ENCODE results near the gene TRAPPC2. TPM values are rescaled to one million over a fixed set of nuclear protein-coding genes. Genes with fewer than 3 reads are reported as not detected.
"Not testable (repeated sequence)": the region's sequence is repeated elsewhere in the genome, so short reads cannot be mapped to it uniquely, and the experiment has no call there.

Gene TRAPPC2
- polyA plus RNA-seq, 10 donors, result 8.4 to 15.0 (median 12.9) TPM

DNA sequence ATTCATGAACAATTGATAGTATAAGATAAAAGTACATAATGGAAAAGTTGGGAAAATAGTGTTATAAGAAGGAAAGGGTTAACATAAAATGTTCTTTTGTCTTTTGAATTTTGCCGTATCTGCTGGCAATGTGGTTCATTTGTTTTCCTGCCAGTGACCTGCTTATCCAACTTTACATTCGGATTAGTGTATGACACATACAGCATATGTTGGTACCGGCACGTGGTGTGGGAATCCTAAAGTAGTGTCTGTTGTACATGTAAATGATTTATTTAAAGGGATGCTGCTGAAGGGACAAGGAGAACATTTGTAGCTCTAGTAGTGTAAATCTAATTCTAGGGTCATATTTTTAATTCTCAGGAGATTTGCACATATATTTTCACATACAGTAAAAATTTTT lies 34.0 kb downstream of the TRAPPC2 start:
- no peak for DNase-seq

DNA sequence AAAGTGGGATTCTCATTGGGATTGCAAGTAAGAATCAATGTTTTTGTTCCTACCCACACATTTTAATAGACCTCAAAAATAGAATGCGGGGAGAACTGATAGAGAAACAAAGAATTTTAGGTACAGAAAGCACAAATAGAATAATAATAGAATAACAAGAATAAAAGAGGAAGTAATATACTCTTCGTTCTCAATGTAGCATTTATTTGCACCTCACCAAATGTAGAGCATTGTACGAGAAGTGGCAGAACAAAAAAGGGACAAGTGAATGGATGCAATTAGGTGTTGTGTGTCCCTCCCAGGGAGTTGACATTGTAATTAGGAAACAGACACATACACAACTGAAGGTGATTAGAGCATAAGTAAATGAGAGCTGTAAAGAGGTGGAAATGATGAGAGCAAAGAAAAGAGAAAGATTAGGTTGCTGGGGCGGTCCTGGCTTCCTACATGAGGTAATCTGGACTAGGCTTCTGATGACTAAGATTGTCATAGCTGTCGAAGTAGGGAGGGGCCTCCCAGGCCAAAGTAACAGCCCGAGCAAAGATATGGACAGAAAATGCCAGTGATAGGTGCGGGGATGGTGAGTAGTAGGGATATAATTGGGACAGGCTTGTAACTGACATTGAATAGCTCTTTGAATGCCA lies 35.1 kb downstream of the TRAPPC2 start:
- no peak for DNase-seq

DNA sequence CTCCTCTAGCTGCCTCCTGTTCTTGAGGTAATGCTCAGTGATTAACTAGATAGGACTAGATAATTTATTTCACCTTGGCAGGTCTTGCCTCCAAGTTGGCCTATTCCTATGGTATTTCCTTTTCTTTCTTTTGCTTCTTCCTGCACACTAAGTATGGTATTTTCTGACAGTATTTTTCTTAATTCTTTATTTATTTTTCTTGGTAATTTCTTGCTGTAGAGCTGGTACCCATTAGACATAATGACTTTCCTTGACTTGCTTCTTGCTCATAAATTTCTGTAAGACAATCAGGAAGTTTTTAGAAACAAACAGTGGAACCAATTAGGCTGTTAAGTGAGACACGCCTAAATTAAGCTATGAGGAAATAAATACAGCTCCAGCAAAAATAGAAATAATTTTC lies 36.0 kb downstream of the TRAPPC2 start:
- DNase-seq, result no peak

DNA sequence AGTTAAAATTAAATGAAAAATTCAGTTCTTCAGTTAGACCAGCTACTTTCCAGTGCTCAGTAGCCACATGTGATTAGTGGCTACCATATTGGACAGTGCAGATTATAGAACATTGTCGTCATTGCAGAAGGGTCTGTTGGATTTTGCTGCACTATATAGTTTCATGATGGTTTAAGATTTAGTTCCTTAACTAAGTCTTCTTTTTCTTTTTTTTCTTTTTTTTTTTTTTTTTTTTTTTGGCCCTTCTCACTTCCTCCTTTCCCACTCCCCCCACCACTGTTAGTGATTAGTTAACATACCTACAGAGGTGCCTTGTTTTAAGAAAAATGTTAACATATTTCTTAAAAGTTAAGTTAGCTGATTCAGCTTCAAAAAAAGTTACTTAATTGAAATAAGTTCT lies 36.4 kb downstream of the TRAPPC2 start:
- no peak for DNase-seq

DNA sequence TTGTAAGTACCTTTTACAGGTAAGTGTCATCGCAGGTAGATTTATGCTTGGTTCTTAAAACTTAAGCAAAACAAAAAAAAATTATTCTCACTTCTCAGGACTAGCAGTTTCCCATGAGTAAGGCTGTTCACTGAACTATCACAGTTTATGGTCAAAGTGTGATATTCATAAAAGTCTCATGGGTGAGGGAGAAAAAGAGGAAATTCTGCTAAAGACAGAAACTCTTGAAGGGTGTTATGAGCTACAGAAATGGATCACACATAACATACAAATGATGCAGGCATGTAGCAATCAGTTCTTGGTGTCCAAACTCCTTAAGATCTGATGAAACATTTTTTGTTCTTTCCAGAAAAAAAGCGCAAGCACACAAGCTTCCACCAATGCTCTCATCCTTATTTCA lies 37.0 kb downstream of the TRAPPC2 start:
- no peak for DNase-seq

DNA sequence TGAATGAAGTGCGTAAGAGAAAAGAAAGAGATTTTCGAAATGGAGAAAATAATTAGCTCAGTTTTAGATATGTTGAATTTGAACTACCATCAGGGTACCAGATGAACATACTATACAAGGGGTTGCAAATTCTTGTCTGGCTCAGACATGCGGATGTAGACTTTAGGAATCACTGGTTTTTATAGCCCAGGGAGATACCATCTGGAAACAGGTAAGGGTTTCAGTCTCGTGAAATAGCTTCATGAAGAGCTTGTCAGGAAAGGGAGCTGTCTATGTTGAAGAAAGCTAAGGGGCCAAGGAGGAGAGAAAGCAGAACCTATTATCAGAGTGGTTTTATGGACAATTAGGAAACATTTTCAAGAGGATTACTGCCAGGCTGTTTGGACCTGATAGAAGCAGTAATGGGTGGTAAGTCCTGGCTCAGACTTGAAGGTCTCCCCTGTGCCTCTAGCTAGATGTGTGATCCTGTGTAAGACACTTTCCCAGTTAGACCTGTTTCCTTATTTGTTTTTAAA lies 38.8 kb downstream of the TRAPPC2 start:
- DNase-seq, result no peak

DNA sequence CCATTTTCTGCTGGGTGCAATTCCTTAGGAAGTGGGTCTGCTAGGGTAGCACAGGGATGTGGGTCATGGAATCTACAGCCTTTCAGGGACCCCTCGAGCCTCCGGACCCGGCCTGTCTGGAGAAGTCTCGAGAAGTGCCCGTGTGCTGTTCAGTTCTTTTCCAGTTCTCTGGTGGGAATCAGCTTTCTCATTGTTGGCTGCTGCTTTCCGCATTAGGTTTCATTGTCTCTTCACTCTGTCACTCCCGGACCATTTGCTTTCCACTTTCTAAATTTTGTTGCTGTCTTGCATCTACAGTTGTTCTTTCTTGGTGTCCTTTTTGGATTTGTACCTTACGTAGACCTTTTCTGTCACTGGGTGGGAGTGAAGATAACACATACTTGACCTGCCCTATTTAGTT lies 39.4 kb downstream of the TRAPPC2 start:
- DNase-seq, result no peak

DNA sequence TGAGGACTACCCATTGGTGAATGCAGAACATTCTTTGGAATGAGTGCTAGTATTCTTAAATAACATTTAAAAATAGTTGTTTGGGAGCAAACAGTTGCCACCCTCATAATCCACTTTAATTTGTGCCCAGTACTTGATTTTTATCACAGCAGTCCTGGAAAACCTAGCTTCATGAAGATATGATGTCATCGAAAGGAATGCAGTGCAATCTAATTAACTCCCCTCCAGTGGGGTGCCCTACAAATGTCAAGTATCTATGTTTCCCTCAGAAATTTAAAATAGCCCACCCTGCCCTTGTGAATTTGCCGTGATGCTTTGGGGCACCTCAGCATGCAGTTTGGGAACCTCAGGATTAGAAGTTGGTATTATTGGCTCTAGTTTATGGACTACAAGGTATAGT lies 40.1 kb downstream of the TRAPPC2 start:
- no peak for DNase-seq

DNA sequence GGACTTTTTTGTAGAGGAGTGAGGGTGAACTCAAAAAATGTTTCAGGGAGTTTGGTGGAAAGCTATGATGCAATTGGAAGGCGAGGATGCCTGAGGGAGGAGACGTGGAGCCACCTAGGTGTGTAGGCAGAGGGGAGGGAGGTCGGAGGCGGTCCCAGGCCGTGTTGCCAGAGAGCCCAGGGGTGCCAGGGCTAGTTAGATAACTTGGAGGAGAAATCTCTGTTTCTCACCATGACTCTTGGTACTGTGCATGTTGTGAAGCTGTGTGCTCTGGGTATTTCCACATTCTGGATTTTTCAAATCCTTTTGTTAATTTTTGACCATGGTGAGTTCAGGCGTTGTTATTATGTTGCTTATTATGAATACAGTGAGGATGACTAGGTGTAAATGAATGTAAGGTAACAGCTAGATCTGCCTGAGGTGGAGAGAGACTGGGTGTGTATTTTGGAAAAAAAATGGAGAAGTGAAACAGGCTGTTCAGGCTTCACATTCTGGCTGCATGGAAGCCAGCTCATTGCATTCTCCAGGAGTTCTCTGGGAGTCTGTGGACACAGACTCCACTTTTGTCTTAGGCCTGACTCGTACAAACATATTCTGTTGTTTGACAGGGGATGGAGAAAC lies 41.0 kb downstream of the TRAPPC2 start:
- DNase-seq, result no peak

DNA sequence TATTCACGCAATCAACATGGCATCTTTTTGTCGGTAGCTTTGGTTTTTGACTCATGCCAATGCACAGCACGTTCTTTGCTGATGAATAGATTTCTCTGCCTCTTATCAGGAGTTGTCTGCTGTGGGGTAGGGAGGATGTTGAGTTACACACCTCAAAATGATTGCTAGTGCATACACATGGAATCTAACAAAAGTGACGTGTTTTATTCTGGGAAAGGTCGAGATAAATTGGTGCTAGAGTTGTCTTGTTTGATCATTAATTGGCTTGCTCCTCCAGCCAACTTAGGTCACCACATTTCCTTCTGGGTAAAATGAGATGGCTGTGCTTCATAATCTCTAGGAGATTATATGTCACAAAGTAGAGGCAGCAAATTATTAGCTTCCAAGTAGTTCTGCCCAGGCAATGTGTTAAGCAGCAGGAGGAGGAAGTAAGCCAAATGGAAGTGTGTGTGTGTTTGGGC lies 41.6 kb downstream of the TRAPPC2 start:
- DNase-seq, result no peak

DNA sequence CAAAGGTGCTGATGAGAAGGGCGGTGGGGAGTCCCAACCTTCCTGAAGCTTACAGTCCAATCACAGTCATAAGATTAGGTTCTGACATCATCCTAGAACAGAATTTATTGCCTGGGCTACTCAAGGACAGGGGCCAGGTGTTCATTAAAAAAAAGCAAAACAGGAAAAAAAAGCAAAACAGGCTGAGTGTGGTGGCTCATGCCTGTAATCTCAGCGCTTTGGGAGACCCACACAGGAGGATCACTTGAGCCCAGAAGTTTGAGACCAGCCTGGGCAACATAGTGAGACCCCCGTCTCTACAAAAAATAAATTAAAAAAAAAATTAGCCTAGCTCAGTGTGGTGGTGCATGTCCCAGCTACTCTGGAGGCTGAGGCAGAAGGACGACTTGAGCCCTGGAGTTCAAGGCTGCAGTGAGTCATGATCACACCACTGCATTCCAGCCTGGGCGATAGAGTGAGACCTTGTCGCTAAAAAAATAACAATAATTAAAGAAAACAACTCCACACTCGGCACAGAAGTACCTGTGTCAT lies 42.5 kb downstream of the TRAPPC2 start:
- no peak for DNase-seq

DNA sequence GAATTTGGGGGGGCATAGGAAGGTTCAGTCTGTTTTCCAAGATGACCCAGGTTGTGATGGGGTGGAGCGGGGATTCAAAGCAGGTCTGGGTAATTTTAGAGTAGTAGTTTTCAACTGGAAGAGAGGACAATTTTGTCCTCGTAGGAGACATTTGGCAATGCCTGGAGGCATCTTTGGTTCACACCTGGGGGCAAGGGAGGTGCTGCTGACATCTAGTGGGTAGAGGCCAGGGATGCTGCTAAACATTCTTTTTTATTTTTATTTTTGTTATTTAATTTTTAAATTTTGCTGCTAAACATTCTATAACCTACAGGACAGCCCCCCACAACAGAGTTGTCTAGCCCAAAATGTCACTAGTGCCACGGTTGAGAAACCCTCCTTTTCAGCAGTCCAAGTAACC lies 43.6 kb downstream of the TRAPPC2 start:
- no peak for DNase-seq

DNA sequence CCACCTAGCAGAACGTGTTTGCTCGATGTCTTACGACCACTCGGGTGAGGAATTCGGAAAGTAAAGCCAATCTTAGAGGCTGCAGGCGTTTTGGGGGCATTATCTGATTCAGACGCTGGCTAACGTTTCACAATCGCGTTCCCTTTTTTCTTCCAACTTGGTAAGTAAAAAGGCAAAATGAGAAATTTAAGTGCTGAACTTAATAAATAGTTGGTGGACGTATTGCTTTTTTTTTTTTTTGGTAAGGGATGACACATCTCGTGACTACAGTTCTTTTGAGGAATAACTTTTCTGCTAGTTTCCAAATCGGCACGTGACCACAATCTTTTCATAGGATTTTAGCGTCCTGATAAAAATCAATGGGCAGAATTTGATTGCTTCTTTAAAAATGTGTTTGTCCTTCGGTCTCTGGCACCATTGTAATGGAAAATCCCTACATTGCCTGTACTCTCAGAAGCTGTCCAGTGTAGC lies 44.6 kb downstream of the TRAPPC2 start:
- DNase-seq, result peak in 2 of 3 donors; percentile 24 to 49

DNA sequence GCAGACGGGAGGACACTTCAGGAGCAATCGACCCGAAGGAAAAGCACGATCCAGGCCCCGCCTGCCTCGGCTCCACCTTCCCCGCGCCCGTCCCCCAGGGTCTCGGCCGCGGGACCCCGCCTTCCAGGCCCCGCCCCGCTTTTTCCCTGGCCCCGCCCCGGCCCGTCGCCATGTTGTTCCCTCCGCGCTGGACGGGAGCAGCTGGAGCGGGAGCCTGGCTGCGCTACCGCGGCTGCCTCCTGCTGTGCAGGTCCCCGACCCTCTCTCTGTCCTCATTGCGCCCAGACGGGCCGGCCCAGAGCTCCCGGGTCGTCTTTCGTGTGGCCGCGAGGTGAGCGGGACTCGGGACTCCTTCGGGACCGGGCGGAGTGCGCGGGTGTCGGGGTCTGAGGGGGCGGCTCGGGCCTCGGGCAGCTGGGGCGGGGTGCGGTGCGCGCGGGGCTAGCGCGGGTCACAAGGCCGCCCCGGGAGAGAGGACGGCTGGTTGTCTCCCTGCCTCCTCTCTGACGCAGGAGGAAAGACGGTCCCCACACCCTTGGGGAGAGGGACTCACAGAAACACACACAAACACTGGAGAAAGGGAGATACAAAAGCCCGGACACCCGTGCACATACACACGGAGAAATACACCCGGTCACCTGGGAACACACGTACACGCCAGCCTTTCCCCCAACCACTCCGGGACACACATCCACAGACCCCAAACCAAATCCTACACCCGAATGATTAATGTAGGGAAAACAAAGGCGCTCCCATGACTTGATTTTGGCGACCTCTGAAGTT lies 45.3 kb downstream of the TRAPPC2 start, which contains the start of gene RAB9A:
TSS of gene RAB9A (plus strand) at position 171 of the 783 bp plus-strand sequence. CDS start 19,619 bp downstream, outside the sequence.
- peak; percentile 73 to 93 (median 84) for DNase-seq

DNA sequence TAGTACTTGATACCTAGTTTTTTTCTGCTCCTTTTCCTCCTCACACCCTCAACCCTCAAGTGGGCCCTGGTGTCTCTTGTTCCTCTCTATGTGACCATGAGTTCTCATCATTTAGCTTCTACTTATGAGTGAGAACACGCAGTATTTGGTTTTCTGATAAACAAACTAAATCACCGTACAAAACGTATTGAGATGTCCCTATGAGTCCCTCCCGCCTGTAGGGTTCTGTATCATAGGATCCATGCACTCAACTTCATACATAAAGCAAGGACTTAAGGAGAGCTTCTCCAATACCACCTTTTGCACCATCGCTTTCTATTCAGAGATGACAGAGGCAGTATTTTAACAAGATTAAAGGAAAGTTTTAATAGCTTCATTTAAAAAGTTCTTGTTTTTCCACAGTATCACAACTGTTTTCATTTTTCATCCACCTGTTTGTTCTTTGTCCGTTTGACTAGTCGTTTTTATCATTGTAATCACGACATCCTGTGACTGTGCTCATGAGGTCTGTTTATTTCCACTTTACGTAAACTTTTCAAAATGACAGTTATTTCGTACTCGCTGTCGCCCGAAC lies 45.9 kb downstream of the TRAPPC2 start:
- no peak for DNase-seq

DNA sequence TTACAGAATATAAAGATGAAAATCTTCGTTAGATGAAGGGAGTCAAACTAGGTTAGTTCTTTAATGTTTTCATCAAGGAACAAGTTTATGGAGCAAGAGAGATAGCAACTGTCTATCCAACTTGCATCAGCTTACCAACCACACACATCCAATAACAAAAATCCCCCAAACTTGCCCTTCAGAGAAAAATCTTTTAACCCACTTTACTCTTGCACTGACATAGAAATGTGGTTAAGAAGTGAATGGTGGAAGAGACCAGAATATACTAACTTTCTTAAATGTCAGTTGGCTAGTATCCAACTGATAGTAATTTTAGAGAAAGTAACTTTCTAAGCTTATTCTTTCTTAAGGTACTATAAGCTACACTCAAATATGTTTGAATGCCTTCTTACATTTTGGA lies 47.2 kb downstream of the TRAPPC2 start:
- DNase-seq, result no peak

DNA sequence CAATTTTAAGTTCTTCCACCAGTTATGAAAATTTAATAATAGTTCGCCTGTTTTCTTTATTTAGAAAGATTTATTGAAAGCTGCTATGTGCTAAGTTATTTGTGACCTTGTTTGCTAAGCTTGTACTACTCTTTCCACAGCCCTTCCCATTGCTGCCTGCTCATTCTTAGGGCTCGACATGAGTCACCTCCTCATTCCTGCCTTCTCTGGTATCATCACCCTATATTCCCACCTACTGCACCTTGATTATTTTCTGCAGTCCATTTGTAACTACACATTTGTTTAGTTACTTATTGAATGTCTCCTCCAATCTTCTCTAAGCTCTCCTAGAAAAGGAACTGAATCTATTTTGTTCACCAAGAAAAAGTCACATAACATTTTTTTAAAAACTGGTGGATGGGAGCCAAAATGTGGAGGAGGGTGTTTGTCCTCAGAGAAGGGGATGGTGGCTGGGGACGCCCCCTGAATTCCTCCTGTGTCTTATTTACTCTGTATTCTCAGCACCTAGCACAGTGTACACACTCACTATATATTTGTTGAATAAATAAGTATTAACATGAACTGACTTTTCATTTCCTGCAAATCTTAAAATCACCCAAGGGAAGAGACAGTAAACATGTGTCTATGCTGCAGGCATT lies 49.2 kb downstream of the TRAPPC2 start:
- DNase-seq, result no peak

DNA sequence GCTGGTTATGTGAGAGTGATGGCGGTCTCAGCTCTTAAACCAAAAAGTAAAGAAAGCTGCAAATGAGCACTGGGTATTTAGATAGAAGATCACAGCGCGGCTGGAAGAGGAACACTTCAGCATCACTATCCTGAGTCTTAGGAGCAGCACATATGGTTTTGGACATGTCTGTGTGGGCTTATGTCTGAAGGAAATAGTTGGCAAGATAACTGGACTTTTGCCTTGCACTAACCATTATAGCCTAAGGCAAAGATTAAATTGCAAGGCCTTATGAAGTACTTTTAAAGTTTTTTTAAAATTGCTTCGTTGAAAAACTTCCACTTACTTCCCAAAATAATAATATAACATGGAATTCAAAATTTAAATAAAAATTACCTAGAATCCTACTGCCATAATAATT lies 50.1 kb downstream of the TRAPPC2 start:
- DNase-seq, result no peak

DNA sequence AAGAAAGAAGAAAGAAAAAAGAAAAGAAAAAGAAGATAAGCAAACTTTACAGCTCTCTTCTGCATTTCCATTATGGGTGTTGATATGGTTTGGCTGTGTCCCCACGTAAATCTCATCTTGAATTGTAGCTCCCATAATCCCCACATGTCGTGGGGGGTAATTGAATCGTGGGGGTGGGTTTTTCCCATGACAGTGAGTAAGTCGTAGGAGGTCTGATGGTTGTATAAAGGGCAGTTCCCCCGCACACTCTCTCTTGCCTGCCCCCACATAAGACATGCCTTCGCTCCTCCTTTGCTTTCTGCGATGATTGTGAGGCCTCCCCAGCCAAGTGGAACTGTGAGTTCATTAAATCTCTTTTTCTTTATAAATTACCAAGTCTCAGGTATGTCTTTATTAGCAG lies 52.8 kb downstream of the TRAPPC2 start:
- DNase-seq, result no peak

DNA sequence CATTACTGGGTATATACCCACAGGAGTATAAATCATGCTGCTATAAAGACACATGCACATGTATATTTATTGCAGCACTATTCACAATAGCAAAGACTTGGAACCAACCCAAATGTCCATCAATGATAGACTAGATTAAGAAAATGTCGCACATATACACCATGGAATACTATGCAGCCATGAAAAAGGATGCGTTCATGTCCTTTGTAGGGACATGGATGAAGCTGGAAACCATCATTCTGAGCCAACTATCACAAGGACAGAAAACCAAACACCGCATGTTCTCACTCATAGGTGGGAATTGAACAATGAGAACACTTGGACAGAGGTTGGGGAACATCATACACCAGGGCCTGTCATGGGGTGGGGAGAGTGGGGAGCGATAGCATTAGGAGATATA lies 54.7 kb downstream of the TRAPPC2 start:
- not testable (repeated sequence) for DNase-seq

DNA sequence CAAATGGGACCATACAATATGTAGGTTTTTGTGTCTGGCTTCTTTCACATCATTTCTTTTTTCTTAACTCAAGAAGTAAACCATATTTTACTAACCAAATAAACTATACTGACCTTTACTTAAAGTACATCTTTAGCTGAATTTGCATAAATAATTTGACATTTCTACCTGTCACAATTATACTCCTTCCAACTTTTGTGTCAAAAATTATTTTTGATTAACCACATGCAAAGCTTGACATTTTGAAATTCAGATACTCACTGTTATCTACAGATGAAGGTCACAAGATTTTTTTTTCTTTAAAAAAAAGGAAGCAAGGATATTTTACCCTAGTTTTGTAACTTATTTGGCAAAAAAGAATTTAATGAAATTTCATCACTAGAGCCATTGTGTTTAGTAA lies 57.5 kb downstream of the TRAPPC2 start:
- DNase-seq, result no peak
